ENCODE results near the gene OSGIN1. TPM values are rescaled to one million over a fixed set of nuclear protein-coding genes. Genes with fewer than 3 reads are reported as not detected.

OSGIN1 gene
- total and polyA plus RNA-seq, 2 donors (not counting 1 experiment from before 2014, with no cell fraction given): 0.85 to 1.8 TPM

DNA sequence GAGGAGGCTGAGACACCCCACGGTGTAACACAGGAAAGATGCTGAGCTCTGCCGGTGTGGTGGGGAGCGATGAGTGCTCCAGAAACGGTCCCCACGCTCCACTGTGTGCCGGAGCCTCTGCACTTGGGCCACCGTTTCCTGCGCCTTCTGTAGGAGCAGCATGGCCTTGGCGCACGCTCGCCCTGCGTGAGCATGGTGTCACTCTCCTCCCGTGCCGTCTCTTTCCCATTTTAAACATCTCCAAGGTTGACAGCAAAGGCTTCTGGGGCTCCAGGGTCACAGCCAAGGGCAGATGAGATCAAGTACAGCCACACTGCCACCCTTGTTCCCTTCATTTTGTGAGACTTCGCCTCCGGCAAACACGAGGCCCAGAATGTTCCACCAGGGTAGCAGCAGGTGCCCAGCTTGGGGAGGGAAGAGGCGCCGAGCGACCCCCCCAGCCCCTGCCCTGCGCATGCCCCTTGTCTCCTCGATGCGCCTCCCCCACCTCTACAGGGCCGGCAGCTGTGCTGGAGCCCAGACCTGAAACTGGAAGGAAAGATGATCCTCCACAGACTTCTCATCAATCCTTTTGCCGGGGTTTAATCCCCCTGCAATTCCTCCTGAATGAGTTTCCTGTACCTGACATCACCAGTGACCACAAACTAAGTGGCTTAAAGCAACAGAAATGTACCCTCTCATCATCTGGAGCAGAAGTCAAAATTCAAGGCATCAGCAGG is 19.9 kb upstream of the OSGIN1 start:
- Histone ChIP-seq H3K4me3 (ENCODE audit: control extremely low read depth in 1 of 5, extremely low read depth in 1 of 5, insufficient read depth in 1 of 5, low read depth in 2 of 5, low read length in 4 of 5) (no peak overlapping the region), H3K9me3 (ENCODE audit: control extremely low read depth in 1 of 3, control insufficient read depth in 2 of 3, insufficient read depth in 1 of 3, low read length in 2 of 3) (no peaks in the 10 kb centered on the region), H3K79me2 (ENCODE audit: control insufficient read depth, insufficient read depth, low read length) (no peaks in the 10 kb centered on the region), H4K20me1 (ENCODE audit: control insufficient read depth, insufficient read depth, low read length, poor library complexity, severe bottlenecking) (no peaks in the 10 kb centered on the region), H3K9ac (ENCODE audit: low read length) (no peak overlapping the region), H3K4me1 (ENCODE audit: control insufficient read depth in 2 of 2, insufficient read depth in 2 of 2, low read length in 2 of 2) (no peaks in the 10 kb centered on the region), H3K27ac (ENCODE audit: low read length in 2 of 2) (no peak overlapping the region), H3K36me3 (replicated peaks in 1 of 2; ENCODE audit: control extremely low read depth in 1 of 2, control insufficient read depth in 1 of 2, extremely low read depth in 1 of 2, insufficient read depth in 2 of 2, low read length in 1 of 2) (no peaks in the 10 kb centered on the region), H2AFZ (ENCODE audit: insufficient read depth, low read depth, low read length, poor library complexity, severe bottlenecking) (no peak overlapping the region), H3K27me3 (replicated peaks in 1 of 4; ENCODE audit: control extremely low read depth in 1 of 4, control insufficient read depth in 3 of 4, insufficient read depth in 4 of 4, low read length in 3 of 4) (no peaks in the 10 kb centered on the region), H3K4me2 (replicated peaks; ENCODE audit: low read depth, low read length, poor library complexity, severe bottlenecking) (no peak overlapping the region)
- Mint-ChIP-seq H3K27ac (no peak overlapping the region), H3K9me3 (ENCODE audit: insufficient read depth) (no peaks in the 10 kb centered on the region), H3K4me3 (no peak overlapping the region), H3K4me1 (no peaks in the 10 kb centered on the region), H3K27me3 (no peaks in the 10 kb centered on the region)
- no peak for ATAC-seq (ENCODE audit: low read depth)
- ChIA-PET POLR2A (no interaction called here), CTCF (interaction anchor here (0.5 kb wide), 1 partner anchor 823 kb away, joined by 3 read pairs; no protein-coding TSS in a partner anchor)
- TF ChIP-seq, protein P1, sequence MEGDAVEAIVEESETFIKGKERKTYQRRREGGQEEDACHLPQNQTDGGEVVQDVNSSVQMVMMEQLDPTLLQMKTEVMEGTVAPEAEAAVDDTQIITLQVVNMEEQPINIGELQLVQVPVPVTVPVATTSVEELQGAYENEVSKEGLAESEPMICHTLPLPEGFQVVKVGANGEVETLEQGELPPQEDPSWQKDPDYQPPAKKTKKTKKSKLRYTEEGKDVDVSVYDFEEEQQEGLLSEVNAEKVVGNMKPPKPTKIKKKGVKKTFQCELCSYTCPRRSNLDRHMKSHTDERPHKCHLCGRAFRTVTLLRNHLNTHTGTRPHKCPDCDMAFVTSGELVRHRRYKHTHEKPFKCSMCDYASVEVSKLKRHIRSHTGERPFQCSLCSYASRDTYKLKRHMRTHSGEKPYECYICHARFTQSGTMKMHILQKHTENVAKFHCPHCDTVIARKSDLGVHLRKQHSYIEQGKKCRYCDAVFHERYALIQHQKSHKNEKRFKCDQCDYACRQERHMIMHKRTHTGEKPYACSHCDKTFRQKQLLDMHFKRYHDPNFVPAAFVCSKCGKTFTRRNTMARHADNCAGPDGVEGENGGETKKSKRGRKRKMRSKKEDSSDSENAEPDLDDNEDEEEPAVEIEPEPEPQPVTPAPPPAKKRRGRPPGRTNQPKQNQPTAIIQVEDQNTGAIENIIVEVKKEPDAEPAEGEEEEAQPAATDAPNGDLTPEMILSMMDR (IDR thresholded peaks at IDR 0.05): no peak
- TF ChIP-seq EZH2 (IDR thresholded peaks at IDR 0.05; ENCODE audit: borderline replicate concordance, insufficient read depth, low read depth, low read length, poor library complexity, severe bottlenecking): no peak
- intact Hi-C loops (cut with micrococcal nuclease): no loop called here
- DNase-seq: no peak
- 86% methylated on average over 23 of the region's 25 CpGs for WGBS (ENCODE audit: insufficient coverage)

GRCh38 chr16:83933885-83934683 is 19.0 kb upstream of the OSGIN1 start:
- Histone ChIP-seq H3K9me3 (ENCODE audit: control extremely low read depth in 1 of 3, control insufficient read depth in 2 of 3, insufficient read depth in 1 of 3, low read length in 2 of 3) (no peaks in the 10 kb centered on the region), H3K4me2 (replicated peaks; ENCODE audit: low read depth, low read length, poor library complexity, severe bottlenecking) (no peak overlapping the region), H3K27me3 (replicated peaks in 1 of 4; ENCODE audit: control extremely low read depth in 1 of 4, control insufficient read depth in 3 of 4, insufficient read depth in 4 of 4, low read length in 3 of 4) (no peaks in the 10 kb centered on the region), H3K9ac (ENCODE audit: low read length) (no peak overlapping the region), H3K27ac (ENCODE audit: low read length in 2 of 2) (no peak overlapping the region), H3K4me1 (ENCODE audit: control insufficient read depth in 2 of 2, insufficient read depth in 2 of 2, low read length in 2 of 2) (no peaks in the 10 kb centered on the region), H3K36me3 (replicated peaks in 1 of 2; ENCODE audit: control extremely low read depth in 1 of 2, control insufficient read depth in 1 of 2, extremely low read depth in 1 of 2, insufficient read depth in 2 of 2, low read length in 1 of 2) (no peaks in the 10 kb centered on the region), H4K20me1 (ENCODE audit: control insufficient read depth, insufficient read depth, low read length, poor library complexity, severe bottlenecking) (no peaks in the 10 kb centered on the region), H3K4me3 (ENCODE audit: control extremely low read depth in 1 of 5, extremely low read depth in 1 of 5, insufficient read depth in 1 of 5, low read depth in 2 of 5, low read length in 4 of 5) (no peak overlapping the region), H2AFZ (ENCODE audit: insufficient read depth, low read depth, low read length, poor library complexity, severe bottlenecking) (no peak overlapping the region), H3K79me2 (ENCODE audit: control insufficient read depth, insufficient read depth, low read length) (no peaks in the 10 kb centered on the region)
- ATAC-seq (ENCODE audit: low read depth): no peak
- no peak for TF ChIP-seq EZH2 (IDR thresholded peaks at IDR 0.05; ENCODE audit: borderline replicate concordance, insufficient read depth, low read depth, low read length, poor library complexity, severe bottlenecking)
- TF ChIP-seq, protein P1 (IDR thresholded peaks at IDR 0.05): no peak
- Mint-ChIP-seq H3K27me3 (no peaks in the 10 kb centered on the region), H3K4me3 (no peak overlapping the region), H3K27ac (no peak overlapping the region), H3K9me3 (ENCODE audit: insufficient read depth) (no peaks in the 10 kb centered on the region), H3K4me1 (no peaks in the 10 kb centered on the region)
- POLR2A ChIA-PET: no interaction called here
- CTCF ChIA-PET: no interaction called here
- 94% methylated on average over 20 of the region's 28 CpGs for WGBS (ENCODE audit: insufficient coverage)
- intact Hi-C loops (cut with micrococcal nuclease): no loop called here
- DNase-seq: no peak

All from B cell (primary cell).